ENCODE results near the gene MED15.
A peak's percentile ranks its signal among the peaks of the same experiment; 100 is the strongest.

MED15 gene

GRCh38 chr22:20574920-20575353 lies 67.5 kb downstream of the MED15 start:
- no peak overlapping the region for H3K4me3 ChIP-seq
- TF ChIP-seq CTCF (IDR thresholded peaks at IDR 0.05) = no peak
- H3K27ac ChIP-seq = no peak overlapping the region
- no peak for DNase-seq (ENCODE audit: low spot score)

GRCh38 chr22:20575724-20576444 lies 68.5 kb downstream of the MED15 start:
- no peak for TF ChIP-seq CTCF (IDR thresholded peaks at IDR 0.05)
- no peak overlapping the region for H3K27ac ChIP-seq
- H3K4me3 ChIP-seq = no peak overlapping the region
- DNase-seq (ENCODE audit: low spot score) = no peak

GRCh38 chr22:20576445-20576816 lies 69.0 kb downstream of the MED15 start:
- no peak overlapping the region for H3K27ac ChIP-seq
- no peak for TF ChIP-seq CTCF (IDR thresholded peaks at IDR 0.05)
- DNase-seq (ENCODE audit: low spot score) = no peak
- no peak overlapping the region for H3K4me3 ChIP-seq

DNA sequence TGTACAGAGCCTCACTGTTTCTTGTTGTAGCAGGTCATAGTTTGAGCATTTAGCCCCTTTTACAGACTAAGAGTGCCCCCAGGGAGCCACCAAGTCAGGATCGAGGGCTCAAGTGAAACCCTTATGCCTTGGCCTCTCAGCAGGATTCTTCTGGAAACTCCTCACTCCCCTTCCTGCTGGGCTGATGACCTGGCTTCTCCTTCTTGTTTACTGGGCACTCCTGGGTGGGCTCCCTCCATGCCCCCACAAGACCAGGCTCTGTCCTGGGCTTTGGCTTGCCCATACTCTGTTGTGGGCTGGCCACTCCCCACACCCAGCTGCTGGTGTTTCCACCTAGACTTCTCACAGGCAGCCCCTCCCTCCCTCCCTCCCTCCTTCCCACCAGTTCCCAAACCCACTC lies 69.6 kb downstream of the MED15 start:
- TF ChIP-seq CTCF (IDR thresholded peaks at IDR 0.05) = no peak
- DNase-seq (ENCODE audit: low spot score) = no peak
- Histone ChIP-seq H3K27ac (peak overlapping the region in 1 of 2 donors; percentile 34), H3K4me3 (no peak overlapping the region)

DNA sequence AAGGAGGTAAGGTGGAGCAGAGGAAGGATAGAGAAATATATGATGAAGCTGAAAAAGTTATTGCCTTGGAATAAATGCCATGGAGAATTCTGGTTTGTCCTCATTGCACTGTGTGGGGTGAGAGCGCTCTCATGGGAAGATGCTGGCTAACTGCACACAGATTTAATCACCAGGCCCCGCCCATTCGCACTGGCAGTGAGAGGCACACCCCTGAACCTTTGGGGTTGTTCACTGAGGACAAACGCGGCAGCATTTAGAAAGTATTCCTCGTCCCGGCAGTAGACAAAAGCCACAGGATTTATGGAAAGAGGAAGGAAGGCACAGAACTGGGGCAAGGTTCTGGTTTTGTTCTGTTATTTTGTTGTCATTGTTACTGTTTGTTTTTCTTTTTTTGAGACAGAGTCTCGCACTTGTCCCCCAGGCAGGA lies 70.2 kb downstream of the MED15 start:
- no peak overlapping the region for H3K4me3 ChIP-seq
- DNase-seq (ENCODE audit: low spot score) = no peak
- H3K27ac ChIP-seq = no peak overlapping the region
- no peak for TF ChIP-seq CTCF (IDR thresholded peaks at IDR 0.05)

DNA sequence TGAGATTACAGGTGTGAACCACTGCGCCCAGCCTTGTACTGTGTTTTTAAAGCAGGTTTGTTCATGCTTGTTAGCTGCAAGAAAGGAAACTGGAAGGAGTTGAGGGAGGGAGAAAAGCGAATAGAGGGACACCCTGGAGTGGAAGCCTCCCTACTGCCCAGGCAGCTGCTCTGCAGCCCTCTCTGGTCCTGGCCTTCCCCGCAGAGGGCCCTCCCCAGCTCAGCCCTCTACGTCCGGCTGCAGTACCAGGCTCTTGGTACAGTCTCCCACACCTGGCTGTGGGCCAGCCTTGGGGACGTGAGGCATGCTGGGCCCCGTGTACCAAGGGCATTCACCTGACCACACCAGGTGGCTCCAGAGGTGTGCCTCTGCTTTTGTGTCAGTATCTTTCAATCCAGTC lies 70.8 kb downstream of the MED15 start:
- no peak for TF ChIP-seq CTCF (IDR thresholded peaks at IDR 0.05)
- no peak overlapping the region for H3K27ac ChIP-seq
- H3K4me3 ChIP-seq = no peak overlapping the region
- DNase-seq (ENCODE audit: low spot score) = no peak

- Histone ChIP-seq H3K27ac (no peak overlapping the region), H3K4me3 (no peak overlapping the region)
- no peak for DNase-seq (ENCODE audit: low spot score)
- no peak for TF ChIP-seq CTCF (IDR thresholded peaks at IDR 0.05)
Observed at GRCh38 chr22:20578707-20579106, 71.3 kb downstream of the MED15 start.
